Lower leg skin (tissue), 3 donors: ENCODE data around the gene VCAM1.

Experiments used
- CTCF ChIP-seq, 3 donors: fragments of 450-650 bp; IDR thresholded peaks; one replicate each; pipeline ENCODE4 v1.5.1; 2016; ENCODE audit warnings: antibody characterized with exemption in 3 of 3, mild to moderate bottlenecking in 3 of 3, moderate library complexity in 2 of 3
- POLR2A ChIP-seq, 2 donors: fragments of 450-650 bp; IDR thresholded peaks; one replicate each; pipeline ENCODE4 v1.6.1; 2016 to 2017; ENCODE audit warnings: antibody characterized with exemption in 2 of 2, mild to moderate bottlenecking in 1 of 2, moderate library complexity in 1 of 2

- TF ChIP-seq CTCF (IDR thresholded peaks at IDR 0.05) (no peak), POLR2A (IDR thresholded peaks at IDR 0.05) (no peak)
These were observed 39.6 kb downstream of the VCAM1 start for GRCh38 chr1:100759188-100759587.
